ENCODE data around the gene NPY5R.

Gene NPY5R

DNA sequence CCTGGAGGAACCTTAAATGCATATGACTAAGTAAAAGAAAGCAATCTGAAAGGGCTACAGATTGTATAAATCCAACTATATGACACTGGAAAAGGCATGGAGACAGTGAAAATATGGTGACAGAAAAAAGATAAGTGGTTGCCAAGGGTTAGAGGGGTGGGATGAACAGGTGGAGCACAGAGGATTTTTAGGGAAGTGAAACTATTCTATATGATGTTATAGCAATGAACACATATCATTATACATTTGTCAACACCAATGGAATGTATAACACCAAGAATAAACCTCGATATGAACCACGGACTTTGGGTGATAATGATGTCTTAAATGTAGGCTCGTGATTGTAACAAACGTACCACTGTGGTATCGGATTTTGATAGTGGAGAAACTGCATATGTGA is 40.7 kb downstream of the NPY5R start:
- Histone ChIP-seq H3K9me3 (ENCODE audit: control insufficient read depth, low read length) (no peaks in the 10 kb centered on the region), H3K27ac (ENCODE audit: insufficient read depth, low read depth, low read length, poor library complexity, severe bottlenecking) (no peak overlapping the region), H3K4me1 (ENCODE audit: control insufficient read depth, insufficient read depth, low read length) (no peaks in the 10 kb centered on the region), H3K27me3 (ENCODE audit: control insufficient read depth, insufficient read depth, low read length, poor library complexity, severe bottlenecking) (no peaks in the 10 kb centered on the region), H3K4me3 (ENCODE audit: insufficient read depth, low read depth, low read length) (no peak overlapping the region), H3K36me3 (ENCODE audit: control insufficient read depth, insufficient read depth, low read length) (no peaks in the 10 kb centered on the region)
- WGBS, 2 experiments = 95 to 97% methylated on average over 5 of the region's 5 CpGs

DNA sequence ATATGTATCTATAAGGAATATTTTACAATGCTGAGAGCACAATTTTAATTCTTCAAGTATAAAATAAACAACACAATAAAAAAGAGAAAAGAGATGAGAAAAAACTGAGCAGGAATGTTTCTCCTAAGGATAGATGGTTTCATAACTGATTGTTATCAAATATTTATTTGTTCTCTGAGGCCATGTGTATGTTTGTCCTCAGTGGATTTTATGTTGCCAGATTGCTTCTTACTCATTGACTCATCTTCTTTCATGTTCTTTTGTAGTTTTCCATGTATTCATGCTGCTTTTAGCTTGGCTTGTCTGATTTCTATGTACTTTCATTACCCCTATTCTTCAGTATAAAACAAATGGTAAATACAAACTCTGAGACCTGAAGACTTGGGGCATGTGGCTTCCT is 41.2 kb downstream of the NPY5R start:
- no peaks in the 10 kb centered on the region for H3K4me1 ChIP-seq (ENCODE audit: control insufficient read depth, insufficient read depth, low read length)
- no peak overlapping the region for H3K4me3 ChIP-seq (ENCODE audit: insufficient read depth, low read depth, low read length)
- no peak overlapping the region for H3K27ac ChIP-seq (ENCODE audit: insufficient read depth, low read depth, low read length, poor library complexity, severe bottlenecking)

DNA sequence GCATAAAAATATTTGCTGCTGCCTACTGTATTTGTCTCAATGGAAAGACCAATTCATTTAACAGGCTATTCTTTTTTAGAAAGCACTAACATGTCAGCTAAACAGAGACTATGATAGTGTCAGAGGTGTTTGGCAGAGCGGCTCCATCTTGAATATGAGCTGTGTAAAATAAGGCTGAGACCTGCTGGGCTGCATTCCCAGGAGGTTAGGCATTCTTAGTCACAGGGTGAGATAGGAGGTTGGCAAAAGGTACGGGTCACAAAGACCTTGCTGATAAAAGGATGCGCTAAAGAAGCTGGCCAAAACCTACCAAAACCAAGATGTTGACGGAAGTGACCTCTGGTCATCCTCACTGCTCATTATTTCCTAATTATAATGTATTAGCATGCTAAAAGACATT is 41.8 kb downstream of the NPY5R start:
- no peaks in the 10 kb centered on the region for H3K27me3 ChIP-seq (ENCODE audit: control insufficient read depth, insufficient read depth, low read length, poor library complexity, severe bottlenecking)
- H3K27ac ChIP-seq (ENCODE audit: insufficient read depth, low read depth, low read length, poor library complexity, severe bottlenecking) = no peak overlapping the region
- no peaks in the 10 kb centered on the region for H3K4me1 ChIP-seq (ENCODE audit: control insufficient read depth, insufficient read depth, low read length)
- H3K4me3 ChIP-seq (ENCODE audit: insufficient read depth, low read depth, low read length) = no peak overlapping the region
- 77 to 87% methylated on average over 2 to 4 of the region's 4 CpGs for WGBS, 2 experiments
- no peaks in the 10 kb centered on the region for H3K36me3 ChIP-seq (ENCODE audit: control insufficient read depth, insufficient read depth, low read length)
- no peaks in the 10 kb centered on the region for H3K9me3 ChIP-seq (ENCODE audit: control insufficient read depth, low read length)

More for the DNA sequence above, 41.2 kb downstream of the NPY5R start:
- Histone ChIP-seq H3K27me3 (ENCODE audit: control insufficient read depth, insufficient read depth, low read length, poor library complexity, severe bottlenecking) (no peaks in the 10 kb centered on the region), H3K36me3 (ENCODE audit: control insufficient read depth, insufficient read depth, low read length) (no peaks in the 10 kb centered on the region), H3K9me3 (ENCODE audit: control insufficient read depth, low read length) (no peaks in the 10 kb centered on the region)

GRCh38 chr4:163391756-163392155 is 48.1 kb downstream of the NPY5R start:
- Histone ChIP-seq H3K4me1 (ENCODE audit: control insufficient read depth, insufficient read depth, low read length) (no peaks in the 10 kb centered on the region), H3K9me3 (ENCODE audit: control insufficient read depth, low read length) (no peaks in the 10 kb centered on the region), H3K27me3 (ENCODE audit: control insufficient read depth, insufficient read depth, low read length, poor library complexity, severe bottlenecking) (no peaks in the 10 kb centered on the region), H3K27ac (ENCODE audit: insufficient read depth, low read depth, low read length, poor library complexity, severe bottlenecking) (no peak overlapping the region), H3K36me3 (ENCODE audit: control insufficient read depth, insufficient read depth, low read length) (no peaks in the 10 kb centered on the region), H3K4me3 (ENCODE audit: insufficient read depth, low read depth, low read length) (no peak overlapping the region)
- 90 to 95% methylated on average over 2 of the region's 2 CpGs for WGBS, 2 experiments

- Histone ChIP-seq H3K36me3 (ENCODE audit: control insufficient read depth, insufficient read depth, low read length) (no peaks in the 10 kb centered on the region), H3K27me3 (ENCODE audit: control insufficient read depth, insufficient read depth, low read length, poor library complexity, severe bottlenecking) (no peaks in the 10 kb centered on the region), H3K4me1 (ENCODE audit: control insufficient read depth, insufficient read depth, low read length) (no peaks in the 10 kb centered on the region), H3K9me3 (ENCODE audit: control insufficient read depth, low read length) (no peaks in the 10 kb centered on the region), H3K27ac (ENCODE audit: insufficient read depth, low read depth, low read length, poor library complexity, severe bottlenecking) (no peak overlapping the region), H3K4me3 (ENCODE audit: insufficient read depth, low read depth, low read length) (no peak overlapping the region)
- WGBS, 2 experiments = 90 to 97% methylated on average over 4 of the region's 4 CpGs
These were observed 48.6 kb downstream of the NPY5R start for GRCh38 chr4:163392328-163392727.

DNA sequence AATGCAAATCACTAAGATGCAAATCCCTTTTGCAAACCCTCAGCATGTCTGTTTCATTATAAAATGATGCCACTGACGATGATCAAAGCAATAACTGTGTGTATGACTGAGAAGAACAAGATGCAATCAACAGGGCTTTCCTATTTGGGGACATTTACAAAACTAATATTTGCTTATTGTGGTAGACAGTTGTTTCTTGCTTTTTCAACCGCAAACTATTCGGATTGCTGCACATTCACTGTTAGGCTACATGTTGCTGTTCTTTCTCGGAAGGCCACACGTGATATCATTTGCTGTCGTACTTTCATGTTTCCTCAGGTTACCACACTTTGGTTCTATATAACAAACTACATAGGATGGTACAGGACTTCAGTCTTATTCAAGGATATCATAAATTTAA is 49.8 kb downstream of the NPY5R start:
- Histone ChIP-seq H3K9me3 (ENCODE audit: control insufficient read depth, low read length) (no peaks in the 10 kb centered on the region), H3K27me3 (ENCODE audit: control insufficient read depth, insufficient read depth, low read length, poor library complexity, severe bottlenecking) (no peaks in the 10 kb centered on the region), H3K4me1 (ENCODE audit: control insufficient read depth, insufficient read depth, low read length) (no peaks in the 10 kb centered on the region), H3K27ac (ENCODE audit: insufficient read depth, low read depth, low read length, poor library complexity, severe bottlenecking) (no peak overlapping the region), H3K36me3 (ENCODE audit: control insufficient read depth, insufficient read depth, low read length) (no peaks in the 10 kb centered on the region), H3K4me3 (ENCODE audit: insufficient read depth, low read depth, low read length) (no peak overlapping the region)
- WGBS, 2 experiments = 91 to 97% methylated on average over 6 of the region's 6 CpGs

DNA sequence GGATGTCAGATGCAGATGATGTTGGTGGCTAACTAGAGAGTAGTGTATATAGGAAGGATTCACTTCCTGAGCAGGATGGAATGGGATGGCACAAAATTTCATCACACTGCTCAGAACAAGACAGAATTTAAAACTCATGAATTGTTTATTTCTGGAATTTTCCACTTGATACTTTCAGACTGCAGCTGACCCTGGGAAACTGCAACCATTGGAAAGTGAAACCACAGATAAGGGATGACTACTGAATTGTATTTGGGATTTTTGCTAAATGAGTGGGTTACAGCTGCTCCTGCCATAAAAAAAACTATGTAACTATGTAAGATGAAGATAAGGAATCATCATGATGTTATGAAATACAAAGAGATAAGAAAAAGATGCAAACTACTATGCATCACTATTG is 51.4 kb downstream of the NPY5R start:
- H3K4me1 ChIP-seq (ENCODE audit: control insufficient read depth, insufficient read depth, low read length) = no peaks in the 10 kb centered on the region
- H3K36me3 ChIP-seq (ENCODE audit: control insufficient read depth, insufficient read depth, low read length) = no peaks in the 10 kb centered on the region
- no peak overlapping the region for H3K27ac ChIP-seq (ENCODE audit: insufficient read depth, low read depth, low read length, poor library complexity, severe bottlenecking)
- no peaks in the 10 kb centered on the region for H3K27me3 ChIP-seq (ENCODE audit: control insufficient read depth, insufficient read depth, low read length, poor library complexity, severe bottlenecking)
- H3K9me3 ChIP-seq (ENCODE audit: control insufficient read depth, low read length) = no peaks in the 10 kb centered on the region
- H3K4me3 ChIP-seq (ENCODE audit: insufficient read depth, low read depth, low read length) = no peak overlapping the region

GRCh38 chr4:163395758-163396157 is 52.1 kb downstream of the NPY5R start:
- WGBS, 2 experiments = 83 to 90% methylated on average over 4 to 5 of the region's 5 CpGs
- Histone ChIP-seq H3K4me1 (ENCODE audit: control insufficient read depth, insufficient read depth, low read length) (no peaks in the 10 kb centered on the region), H3K36me3 (ENCODE audit: control insufficient read depth, insufficient read depth, low read length) (no peaks in the 10 kb centered on the region), H3K4me3 (ENCODE audit: insufficient read depth, low read depth, low read length) (no peak overlapping the region), H3K27me3 (ENCODE audit: control insufficient read depth, insufficient read depth, low read length, poor library complexity, severe bottlenecking) (no peaks in the 10 kb centered on the region), H3K9me3 (ENCODE audit: control insufficient read depth, low read length) (no peaks in the 10 kb centered on the region), H3K27ac (ENCODE audit: insufficient read depth, low read depth, low read length, poor library complexity, severe bottlenecking) (no peak overlapping the region)

DNA sequence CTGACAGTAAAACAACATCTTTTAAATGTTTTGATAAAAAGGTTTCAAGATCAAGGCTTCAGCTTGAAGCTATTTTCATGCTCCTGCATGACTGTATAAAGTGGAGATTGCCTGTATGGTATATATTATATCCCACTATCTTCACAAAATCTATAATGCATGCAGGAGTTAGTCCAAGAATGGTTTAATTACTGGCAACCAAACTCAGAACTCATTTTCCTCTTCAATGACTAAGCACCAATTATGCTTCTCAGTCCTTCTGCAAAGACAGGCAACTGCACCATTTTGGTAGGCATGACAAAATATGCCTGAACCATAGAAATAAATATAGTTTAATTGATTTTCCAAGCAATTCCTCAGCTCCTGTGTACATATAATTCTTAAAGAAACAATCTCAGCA is 54.5 kb downstream of the NPY5R start:
- no peaks in the 10 kb centered on the region for H3K27me3 ChIP-seq (ENCODE audit: control insufficient read depth, insufficient read depth, low read length, poor library complexity, severe bottlenecking)
- no peaks in the 10 kb centered on the region for H3K9me3 ChIP-seq (ENCODE audit: control insufficient read depth, low read length)
- H3K36me3 ChIP-seq (ENCODE audit: control insufficient read depth, insufficient read depth, low read length) = no peaks in the 10 kb centered on the region
- no peak overlapping the region for H3K4me3 ChIP-seq (ENCODE audit: insufficient read depth, low read depth, low read length)
- no peak overlapping the region for H3K27ac ChIP-seq (ENCODE audit: insufficient read depth, low read depth, low read length, poor library complexity, severe bottlenecking)
- H3K4me1 ChIP-seq (ENCODE audit: control insufficient read depth, insufficient read depth, low read length) = no peaks in the 10 kb centered on the region

DNA sequence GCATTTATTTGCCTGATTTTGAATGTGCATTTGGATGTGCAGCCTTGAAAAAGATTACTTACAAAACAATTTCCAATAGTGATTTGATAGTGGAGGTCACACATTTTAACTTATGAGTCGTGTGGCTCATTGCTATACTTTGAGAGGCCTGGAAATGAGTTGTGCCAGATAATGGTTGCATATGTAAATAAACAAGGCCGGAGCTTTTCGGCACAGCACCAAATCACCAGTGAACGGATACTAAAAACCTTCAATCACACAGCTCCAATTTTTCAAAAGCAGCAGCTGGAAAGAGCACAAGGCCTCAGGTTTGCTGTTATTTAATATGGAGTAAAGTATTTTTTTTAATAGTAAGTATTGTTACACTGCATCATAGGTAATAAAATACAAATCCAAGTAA is 57.2 kb downstream of the NPY5R start:
- no peaks in the 10 kb centered on the region for H3K9me3 ChIP-seq (ENCODE audit: control insufficient read depth, low read length)
- no peak overlapping the region for H3K4me3 ChIP-seq (ENCODE audit: insufficient read depth, low read depth, low read length)
- no peaks in the 10 kb centered on the region for H3K4me1 ChIP-seq (ENCODE audit: control insufficient read depth, insufficient read depth, low read length)
- H3K27ac ChIP-seq (ENCODE audit: insufficient read depth, low read depth, low read length, poor library complexity, severe bottlenecking) = no peak overlapping the region
- H3K27me3 ChIP-seq (ENCODE audit: control insufficient read depth, insufficient read depth, low read length, poor library complexity, severe bottlenecking) = no peaks in the 10 kb centered on the region
- H3K36me3 ChIP-seq (ENCODE audit: control insufficient read depth, insufficient read depth, low read length) = no peaks in the 10 kb centered on the region
- WGBS, 2 experiments = 96 to 98% methylated on average over 4 of the region's 4 CpGs
